ENCODE results near the gene NDEL1.

NDEL1 gene

DNA sequence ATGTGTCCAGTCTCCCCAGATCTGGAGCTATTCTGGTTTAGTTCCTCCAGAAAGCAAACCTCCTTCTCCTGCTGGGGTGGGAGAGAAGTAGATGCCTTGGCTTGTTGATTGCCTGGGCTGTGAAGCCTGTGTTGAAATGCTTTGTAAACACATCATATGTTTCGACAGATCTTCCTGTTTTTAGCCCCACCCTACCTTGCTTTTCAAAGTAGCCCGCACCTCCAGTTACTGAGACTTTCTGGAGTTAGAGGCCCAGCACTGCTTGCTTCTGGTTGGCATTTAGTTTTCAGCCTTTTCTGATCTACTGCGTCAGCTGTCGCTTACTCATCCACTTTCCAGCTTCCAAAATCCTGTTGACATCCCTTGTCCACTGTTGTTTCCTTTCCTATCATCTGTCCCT is 17.9 kb upstream of the NDEL1 start:
- DNase-seq: no peak

DNA sequence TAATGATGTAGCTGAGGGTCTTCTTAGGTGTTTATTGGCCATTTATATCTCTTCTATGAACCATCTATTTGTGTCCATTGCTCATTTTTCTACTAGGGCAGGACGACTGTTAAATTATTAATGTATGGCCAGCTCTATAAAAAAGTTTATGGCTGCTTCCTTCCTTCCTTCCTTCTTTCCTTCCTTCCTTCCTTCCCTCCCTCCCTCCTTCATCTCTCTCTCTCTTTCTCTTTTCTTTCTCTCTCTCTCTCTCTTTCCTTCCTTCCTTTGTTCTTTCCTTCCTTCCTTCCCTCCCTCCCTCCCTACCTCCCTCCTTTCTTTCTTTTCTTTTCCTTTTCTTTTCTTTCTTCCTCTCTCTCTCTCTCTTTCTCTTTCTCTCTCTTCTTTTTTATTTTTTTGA is 17.2 kb upstream of the NDEL1 start:
- DNase-seq: no peak

DNA sequence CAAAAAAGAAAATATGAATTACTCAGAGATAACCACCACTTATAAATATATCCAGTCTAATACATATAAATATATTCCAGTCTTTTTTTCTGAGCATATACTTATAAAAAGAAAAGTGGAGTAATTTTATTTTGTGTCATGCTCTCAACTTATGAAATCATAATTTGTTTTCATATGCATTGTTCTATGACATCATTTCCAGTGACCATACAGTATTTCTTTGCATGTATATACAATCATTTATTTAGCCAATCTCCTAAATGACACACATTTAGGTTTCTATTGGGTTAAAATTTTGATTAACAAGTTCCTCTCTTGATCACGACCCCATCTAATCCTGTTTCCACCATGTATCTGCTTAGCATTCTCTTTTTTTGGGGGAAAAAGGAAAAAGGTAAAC is 16.4 kb upstream of the NDEL1 start:
- no peak for DNase-seq

DNA sequence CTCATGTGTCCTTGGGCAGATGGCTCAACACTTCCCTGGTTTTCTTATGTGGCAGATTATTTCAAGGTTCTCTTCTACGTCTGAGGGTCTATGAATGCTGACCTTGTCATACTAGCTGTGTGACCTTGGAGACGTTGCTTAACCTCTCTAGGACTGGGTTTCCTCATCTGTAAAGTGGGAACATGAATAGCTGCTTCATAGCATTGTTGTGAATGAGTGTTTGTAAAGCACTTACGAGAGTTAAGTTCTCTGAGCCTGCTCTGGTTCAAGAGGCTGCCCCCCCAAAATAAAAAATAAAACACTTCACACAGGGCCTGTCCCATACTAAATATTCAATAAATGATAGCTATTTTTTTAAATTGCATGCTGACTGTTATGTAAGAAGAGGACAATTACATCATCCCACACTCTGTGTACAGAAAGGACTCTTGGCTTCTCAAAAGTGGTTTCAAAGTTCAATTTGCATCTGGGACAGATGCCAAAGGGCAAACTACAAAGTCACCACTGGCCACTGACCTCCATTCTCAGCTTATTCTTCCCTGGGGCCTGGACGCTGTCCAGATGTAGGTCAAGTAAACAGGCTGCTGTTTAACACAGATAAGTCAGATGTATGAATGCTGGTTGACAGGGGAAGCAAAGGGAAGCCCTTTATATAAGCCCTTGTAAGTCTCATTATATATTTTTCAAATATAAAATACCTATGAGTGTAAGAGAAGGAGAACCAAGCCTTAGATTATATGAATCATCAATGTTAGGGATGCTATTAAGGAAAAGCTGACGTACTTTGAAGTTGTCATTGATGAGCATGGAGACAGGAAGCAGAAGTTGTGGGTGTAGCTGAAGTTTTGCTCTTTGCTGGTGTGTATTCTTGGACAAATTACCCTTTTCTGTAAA is 15.4 kb upstream of the NDEL1 start:
- no peak for DNase-seq

DNA sequence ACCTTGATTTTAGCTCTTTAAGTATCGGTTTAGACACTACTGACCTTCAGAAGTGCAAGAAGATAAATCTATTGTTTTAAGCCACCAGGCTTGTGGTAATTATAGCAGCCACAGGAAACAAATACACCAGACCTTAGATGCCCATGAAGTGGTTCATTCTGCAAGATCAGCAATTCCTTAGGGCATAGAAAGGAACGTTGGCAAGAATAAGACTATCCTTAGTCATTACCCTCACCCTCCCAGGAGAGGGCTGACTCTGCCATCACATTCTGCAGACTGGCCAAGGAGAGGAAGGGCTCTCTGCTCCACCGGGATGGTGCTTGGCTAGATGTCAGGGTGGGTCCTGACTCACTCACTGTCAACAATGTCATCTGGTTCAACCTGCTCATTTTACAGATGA is 14.1 kb upstream of the NDEL1 start:
- no peak for DNase-seq

DNA sequence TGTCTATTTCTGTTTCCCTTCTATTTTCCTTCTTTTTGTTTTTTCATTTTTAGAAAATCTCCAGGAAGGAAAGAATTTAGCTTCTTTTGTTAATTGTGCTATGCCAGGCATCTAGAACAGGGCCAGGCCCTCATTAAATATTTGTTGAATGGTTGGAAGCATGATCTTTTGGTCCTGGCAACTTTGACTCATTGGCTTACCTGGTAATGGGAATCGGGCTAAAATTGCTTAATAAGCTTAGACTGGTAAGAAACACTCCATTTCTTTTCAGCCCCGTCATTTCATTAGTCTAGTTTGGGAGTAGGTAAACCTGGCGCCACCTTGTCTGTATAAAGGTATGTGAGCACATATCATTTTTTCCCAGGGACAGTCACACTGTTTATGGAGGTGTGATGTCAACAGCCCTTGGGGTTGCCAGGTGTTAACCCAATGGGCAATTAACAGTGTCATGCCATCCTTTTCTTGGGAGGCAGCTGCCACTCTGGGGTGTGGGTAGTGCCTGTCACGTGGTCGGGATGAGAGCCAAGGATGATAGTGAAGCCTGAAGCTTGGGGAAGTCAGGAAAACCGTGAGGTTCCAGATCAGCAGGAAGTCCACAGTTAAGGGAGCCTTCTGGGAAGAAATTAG is 9.5 kb upstream of the NDEL1 start:
- DNase-seq: no peak

DNA sequence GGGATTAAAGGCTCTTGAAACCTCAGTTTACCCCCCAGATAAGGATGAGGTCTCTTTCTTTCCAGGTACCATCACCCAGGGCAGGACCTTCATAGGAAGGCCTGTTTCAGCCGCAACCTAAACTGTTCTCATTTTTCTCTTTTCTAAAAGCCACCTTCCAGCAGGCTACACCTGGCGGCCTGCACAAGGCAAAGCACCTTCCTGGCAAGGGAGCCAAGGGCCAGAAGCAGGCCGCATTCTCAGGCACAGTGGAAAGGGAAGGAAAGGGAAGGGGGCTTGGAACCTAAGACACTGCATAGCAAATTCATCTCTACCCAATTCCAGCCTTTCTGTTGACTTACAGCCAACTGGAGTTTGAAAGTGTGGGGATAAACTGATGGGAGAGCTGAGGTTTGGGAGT is 8.9 kb upstream of the NDEL1 start:
- no peak for DNase-seq

DNA sequence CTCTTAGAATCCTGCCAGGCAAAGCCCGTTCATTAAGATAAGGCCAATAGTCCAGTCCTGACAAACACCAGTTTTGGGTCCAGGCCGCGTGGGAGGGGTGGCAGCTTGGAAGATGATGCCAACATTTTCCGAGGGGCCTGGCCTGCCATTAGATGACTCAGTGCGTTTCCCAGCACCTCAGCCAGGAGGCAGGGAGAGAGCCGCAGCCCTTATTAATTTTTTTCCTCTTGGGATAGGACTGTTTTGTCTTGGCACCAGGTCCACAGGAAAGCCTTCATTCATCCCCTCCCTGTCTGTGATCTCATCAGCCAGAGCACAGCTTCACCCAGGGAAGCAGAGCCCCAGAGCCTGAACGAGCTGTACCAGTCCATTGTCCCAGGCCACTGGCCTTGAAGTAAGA is 4.7 kb upstream of the NDEL1 start:
- DNase-seq: no peak

DNA sequence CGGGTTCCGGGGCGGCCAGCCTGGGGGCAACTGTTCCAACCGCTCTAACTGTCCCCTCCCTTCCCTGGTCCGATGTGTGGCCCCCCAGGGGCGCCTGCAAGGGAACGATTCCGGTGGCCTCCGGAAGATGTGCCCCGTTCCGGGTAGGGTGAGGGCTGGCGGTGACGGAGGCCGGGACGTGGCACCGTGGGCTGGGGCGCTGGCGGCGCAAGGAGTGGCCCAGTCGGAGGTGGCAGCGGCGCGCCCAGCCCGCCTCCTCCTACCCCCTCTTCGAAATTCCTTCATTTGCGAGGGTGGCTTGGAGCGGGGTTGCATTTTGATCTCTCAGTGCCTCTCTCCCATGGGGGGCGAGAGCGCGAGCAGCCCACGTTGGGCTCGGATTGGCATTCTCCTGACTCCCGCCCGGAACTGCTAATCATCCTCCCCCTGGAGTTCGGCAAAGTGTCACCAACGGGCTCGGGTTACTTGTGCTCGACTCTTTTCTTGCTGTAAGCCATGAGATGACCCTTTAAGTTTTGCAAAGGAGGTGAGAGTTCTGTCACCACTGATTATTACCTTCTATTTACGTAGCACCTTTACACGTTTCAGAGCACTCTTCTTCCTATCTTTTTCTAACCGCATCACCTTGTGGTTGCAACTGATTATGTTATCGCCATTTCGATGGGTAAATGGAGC is 622 bp downstream of the NDEL1 start:
- DNase-seq: peak; percentile 62

DNA sequence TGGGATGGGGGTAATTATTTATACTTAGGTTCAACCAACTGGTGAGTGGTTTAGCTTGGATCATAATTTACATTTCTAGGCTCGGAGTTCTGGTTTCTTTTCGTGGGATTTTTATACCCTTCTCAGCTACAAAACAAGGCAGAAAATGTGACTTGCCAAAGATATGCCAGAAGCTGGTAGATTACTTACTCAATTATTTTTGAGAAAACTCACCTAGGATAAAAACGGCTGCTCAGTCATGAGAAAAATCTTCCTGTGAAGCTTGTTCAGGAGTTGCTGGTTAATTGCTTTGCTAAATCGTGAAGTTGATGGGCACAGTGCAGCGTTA is 1.1 kb downstream of the NDEL1 start:
- no peak for DNase-seq

DNA sequence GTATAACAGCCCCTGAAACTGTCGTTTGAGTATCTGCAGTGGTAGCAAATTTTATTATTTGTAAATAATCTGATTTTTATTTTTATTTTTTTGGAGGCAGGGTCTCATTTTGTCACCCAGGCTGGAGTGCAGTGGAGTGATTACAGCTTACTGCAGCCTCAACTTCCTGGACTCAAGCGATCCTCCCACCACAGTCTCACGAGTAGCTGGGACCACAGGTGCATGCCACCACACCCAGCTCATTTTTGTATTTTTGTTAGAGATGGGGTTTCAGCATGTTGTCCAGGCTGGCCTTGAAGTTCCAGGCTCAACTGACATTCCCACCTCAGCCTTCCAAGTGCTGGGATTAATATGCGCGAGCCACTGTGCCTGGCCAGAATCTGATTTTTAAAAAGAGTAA is 2.8 kb downstream of the NDEL1 start:
- DNase-seq: no peak

DNA sequence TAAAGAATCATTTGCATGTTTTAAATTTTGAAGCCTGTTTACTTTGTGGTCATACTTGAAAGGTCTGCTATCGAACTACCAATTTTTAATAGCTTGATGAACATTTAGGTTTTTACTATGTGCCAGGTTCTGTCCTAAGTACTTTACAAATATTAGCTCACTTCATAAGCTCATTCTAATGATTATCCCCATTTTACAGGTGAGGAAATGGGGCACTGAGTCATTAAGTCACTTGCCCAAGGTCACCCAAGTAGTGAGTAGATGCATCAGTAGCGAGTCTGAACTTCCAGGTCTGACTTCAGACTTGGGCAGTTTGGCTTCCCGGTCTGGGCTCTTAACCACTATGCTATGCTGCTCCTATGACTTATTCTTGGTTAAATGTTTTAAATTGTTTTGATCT is 4.0 kb downstream of the NDEL1 start:
- DNase-seq: no peak

DNA sequence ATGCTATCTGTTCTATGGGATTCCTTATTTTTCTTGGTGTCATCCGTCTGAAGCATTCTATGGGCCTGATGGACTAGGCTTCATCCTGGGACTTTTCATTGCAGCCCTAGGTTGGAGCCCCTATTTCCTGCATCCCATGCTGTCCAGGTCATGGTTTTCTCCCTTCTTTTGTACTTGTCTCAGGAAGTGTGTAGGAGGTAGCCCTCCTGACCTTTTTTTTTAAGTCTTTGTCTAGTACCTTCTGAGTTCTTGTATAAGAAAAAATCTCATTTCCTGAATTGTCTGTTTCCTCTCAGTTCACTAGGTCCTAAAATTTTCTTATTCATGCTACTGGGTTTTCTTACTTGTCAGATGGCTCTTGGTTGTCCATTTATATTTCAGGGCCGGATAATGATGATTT is 6.0 kb downstream of the NDEL1 start:
- DNase-seq: no peak

DNA sequence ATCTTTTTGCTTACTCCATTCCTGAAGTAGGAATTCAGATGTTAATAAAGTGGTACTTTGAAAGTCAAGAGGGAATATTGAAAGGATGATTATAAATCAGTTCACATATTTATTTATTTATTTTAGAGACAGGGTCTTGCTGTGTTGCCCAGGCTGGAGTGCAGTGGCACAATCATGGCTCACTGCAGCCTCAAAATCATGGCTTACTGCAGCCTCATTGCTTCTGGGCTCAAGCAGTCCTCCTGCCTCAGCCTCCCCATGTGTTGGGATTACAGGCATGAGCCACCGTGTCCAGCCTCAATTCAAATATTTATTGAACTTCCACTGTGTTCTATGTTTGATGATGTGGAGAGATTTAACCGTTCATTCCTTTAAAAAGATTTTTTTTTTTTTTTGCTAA is 6.6 kb downstream of the NDEL1 start:
- no peak for DNase-seq

DNA sequence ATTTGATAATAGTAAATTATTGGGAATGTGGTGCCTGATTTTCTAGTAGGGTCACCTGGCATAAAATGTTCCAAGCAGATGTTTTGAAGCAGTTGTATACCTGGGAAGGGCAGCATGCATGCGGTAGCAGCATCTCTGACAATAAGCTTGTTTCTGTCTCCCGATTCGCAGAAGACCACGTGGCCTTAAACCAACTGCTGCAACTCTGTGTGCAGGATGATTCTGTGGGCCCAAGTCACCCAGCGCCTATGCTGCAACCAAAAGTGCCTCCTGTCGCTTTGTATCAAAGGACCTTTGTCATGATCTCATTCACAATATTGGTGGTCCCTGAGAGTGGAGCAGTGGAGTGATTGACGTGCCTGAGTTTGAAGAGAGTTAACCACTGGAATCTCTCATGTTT is 8.1 kb downstream of the NDEL1 start:
- DNase-seq: no peak

DNA sequence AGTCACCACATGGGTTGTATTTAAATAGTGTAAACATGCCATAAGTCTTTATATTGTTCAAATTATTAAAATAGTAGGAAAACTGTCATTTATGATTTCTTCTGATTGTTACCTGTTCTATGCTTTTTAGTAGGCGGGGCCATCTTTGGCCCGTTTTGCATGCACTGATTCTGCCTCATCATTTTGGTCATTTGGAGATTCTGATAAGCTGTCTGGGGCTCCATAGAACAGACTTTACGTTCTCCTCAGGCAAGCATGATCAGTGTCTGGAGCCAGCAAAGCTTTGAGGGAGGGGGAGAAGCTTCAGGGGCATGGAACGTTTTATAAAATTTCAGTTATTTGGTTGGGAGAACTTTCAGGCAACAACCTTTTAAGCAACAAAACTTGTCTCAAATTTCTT is 8.8 kb downstream of the NDEL1 start:
- no peak for DNase-seq

DNA sequence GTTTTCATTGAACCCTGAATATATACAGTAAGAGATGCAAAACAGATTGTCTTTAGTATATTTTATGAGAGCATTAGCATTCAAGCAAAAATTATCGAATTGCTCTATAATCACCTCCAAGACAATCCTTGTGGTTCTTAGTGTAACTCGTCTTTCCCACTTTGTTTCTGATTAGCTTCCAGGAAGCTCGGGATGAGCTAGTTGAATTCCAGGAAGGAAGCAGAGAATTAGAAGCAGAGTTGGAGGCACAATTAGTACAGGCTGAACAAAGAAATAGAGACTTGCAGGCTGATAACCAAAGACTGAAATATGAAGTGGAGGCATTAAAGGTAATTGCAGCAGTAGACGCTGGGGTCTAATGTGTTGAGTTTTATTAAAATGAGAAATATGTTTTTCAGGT is 9.9 kb downstream of the NDEL1 start:
- DNase-seq: no peak

DNA sequence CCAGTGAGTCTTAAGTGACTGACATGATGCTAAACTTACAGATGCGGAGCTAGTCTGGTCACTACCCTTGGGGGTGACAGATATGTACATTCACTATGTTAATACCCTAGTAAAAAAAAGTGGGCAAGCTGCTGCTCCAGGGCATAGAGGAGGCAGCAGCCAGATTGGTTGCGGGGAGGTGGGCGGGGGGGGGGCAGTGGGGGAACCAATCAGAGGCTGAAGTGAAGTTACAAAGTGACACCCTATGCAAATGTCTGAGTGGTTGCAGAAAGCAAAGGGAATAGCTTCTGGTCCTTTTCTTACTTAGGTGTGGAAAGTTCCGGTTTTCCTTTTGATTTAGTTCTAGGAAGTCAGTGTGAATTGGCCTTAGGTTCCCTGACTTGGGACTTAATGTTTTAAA is 12.1 kb downstream of the NDEL1 start:
- no peak for DNase-seq

DNA sequence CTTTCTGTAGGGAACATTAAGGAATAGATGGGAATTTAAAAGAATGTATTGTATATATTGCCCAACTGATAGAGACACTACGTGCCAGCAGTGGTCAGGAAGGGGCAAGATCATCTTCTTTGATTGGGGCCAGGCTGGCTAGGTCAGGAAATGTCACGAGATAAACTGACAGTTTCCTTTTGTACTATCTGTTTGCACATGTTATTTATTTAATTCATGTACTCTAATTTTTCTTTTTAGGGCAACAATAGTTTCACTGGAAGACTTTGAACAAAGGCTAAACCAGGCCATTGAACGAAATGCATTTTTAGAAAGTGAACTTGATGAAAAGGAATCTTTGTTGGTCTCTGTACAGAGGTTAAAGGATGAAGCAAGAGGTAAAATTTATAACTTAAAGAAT is 12.6 kb downstream of the NDEL1 start:
- DNase-seq: no peak

DNA sequence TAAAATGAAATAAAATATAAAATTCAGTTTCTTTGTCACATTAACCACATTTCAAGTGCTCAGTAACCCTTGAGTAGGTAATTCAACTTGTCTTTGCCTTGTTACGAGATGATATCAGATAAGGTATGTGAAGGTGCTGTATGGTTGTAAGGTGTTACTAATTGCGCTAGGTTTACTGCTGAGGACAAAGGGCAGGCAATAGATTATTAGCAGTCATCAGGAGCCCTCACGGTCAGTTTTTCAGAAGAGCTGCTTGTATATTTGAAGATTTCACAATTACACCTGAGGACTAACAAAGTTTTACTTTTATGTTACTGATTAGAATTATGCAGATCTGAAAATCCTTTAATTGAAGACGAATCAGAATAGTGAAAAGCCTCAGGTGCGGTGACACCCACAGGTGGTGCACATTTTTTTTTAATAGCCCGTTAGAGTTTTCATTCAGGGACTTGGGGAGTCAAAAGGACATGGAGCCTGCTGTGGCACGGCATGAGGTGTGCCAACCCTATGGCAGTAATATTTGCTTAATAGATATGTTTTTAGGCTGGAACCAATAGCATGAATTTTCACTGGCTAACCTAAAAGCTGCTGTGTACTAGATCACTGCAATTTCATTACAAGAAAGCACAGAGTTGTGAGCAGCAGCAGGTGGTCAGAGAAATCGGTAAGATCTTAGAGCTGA is 16.4 kb downstream of the NDEL1 start:
- no peak for DNase-seq

DNA sequence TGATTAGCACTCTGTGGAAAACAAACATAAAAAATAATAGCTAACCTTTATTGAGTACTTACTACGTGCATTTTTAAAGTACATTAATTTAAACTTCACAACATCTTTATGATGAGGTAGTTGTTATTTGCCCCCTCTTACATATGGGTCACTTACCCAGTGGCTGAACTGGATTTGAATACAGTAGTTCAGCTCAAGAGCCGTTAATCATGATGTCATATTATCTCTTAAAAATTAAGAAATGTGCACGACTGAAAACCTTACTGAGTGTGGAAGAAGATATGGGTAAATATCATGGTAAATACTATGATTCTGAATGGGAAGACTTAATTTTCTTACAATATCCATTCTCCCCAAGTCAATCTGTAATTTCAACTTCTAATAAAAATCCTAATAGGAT is 17.6 kb downstream of the NDEL1 start:
- no peak for DNase-seq

DNA sequence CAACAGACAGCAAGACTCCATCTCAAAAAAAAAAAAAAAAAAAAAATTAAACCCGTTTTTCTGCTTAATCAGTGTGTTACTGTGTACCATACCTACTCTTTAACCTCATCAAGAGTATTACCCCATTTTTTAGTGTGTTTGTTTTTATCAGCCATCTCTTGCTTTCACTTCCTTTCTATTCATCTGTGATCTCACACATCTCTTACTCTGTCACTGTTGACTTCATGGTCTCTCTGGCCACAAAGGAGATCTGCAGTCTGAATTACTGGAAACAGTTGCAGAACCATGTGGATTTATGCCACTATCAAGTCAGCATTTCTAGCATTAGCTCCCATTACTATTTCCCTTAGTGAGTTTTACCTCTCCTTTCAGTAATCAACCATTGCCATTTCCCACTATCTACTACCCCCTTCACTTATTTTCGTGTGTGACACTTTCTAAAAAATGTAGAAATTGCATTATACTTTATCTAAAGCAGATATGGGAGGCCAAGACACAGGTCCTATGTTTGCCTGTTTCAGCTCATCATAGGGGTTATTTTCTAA is 20.1 kb downstream of the NDEL1 start:
- no peak for DNase-seq

DNA sequence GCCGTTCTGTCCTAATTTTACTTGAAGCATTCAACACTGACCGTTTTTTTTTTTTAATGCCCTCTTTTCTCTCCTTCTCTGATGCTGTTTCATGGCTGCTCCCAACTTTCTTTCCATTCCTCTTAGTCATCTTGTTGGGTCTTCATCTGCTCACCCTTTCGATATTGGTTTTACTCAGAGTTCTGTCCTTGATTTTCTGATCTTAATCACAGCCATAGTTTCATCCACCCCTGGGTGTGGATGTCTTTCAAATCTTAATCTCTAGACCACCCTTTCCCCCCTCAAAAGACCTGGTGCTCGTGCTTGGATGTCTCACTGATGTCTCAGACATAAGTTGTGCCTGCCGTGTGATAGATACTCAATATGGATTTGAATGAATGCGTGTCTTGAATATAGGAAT is 22.4 kb downstream of the NDEL1 start:
- no peak for DNase-seq

DNA sequence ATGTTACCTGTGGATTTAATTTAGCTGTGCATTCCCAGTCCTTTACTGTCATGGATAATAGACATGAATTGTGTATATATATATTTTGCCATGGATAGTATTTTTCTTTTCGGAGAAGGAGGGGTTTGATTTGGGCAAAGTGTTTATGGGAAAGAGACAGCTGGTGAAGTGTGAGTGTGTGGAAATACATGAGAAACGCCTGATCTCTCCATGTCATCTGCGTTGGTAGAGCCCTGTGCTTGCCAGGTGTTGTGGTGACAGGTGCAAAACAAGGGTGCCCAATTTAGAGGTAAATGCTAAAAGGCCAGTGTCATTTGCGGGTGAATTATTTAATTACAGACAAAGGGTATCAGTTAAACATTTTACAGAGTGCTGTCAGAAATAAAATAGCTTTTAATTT is 23.4 kb downstream of the NDEL1 start:
- no peak for DNase-seq

Data from amniotic stem cell (primary cell).